GM21737 (cell line): ENCODE data around the gene MBD6.

Experiments used
- ATAC-seq: cut with Tn5 transposase; IDR thresholded peaks from one replicate; pipeline ENCODE4 v1.9.1; 2021; ENCODE audit warnings: mild to moderate bottlenecking, moderate library complexity; ENCODE audit not compliant: unreplicated experiment

MBD6 gene

GRCh38 chr12:57571926-57572762 lies 49.5 kb downstream of the MBD6 start:
- ATAC-seq, result no peak

DNA sequence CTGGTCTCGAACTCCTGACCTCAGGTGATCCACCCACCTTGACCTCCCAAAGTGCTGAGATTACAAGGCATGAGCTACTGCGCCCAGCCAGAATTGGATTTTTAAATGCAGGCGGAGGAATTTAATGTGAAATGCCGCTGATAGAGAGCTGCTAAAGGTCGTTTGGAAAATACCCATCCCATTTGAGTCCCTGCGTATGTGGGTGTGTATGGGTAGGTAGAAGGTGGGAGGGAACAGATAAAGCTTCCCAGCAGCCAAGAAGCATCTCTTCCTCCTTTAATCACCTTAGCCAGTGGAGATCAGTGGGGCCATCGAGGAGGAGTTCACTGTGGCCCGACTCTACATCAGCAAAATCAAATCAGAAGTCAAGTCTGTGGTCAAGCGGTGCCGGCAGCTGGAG lies 52.2 kb downstream of the MBD6 start:
- no peak for ATAC-seq

GRCh38 chr12:57575771-57576612 lies 53.4 kb downstream of the MBD6 start:
- ATAC-seq, result no peak

- no peak for ATAC-seq
These were observed 54.1 kb downstream of the MBD6 start for GRCh38 chr12:57576613-57577160.

- ATAC-seq, result no peak
These were observed 55.5 kb downstream of the MBD6 start for GRCh38 chr12:57577981-57578758.

DNA sequence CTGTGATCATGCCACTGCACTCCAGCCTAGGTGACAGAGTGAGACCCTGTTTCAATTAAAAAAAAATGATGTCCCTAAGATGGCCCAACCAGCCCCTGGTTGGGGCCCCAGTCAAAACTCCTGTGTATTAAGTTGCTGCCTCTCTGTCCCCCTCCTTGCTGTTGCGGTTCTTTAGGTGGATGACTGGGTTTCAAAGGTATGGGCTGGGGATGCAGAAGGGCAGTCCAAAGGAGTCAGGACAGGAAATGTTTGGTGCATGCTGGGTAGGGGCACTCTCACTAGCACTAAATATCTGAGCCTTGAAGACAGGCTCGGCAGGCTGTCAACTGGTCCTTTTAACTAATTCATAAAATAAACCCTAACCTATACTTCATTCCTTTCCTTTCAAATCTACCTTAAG lies 56.4 kb downstream of the MBD6 start:
- ATAC-seq, result no peak
